GM23248 (cell line): ENCODE results near the gene KDM5B.

Experiments used
- EZH2 ChIP-seq: fragments of 200-600 bp; sonication (generic); IDR thresholded peaks from 2 replicates; pipeline ENCODE4 v1.6.1; 2018; ENCODE audit warnings: antibody characterized with exemption, mild to moderate bottlenecking; ENCODE audit not compliant: insufficient read depth, poor library complexity, severe bottlenecking
- EZH2phosphoT487 ChIP-seq: fragments of 200-600 bp; sonication (generic); IDR thresholded peaks from 2 replicates; pipeline ENCODE4 v1.6.1; 2018; ENCODE audit warnings: antibody characterized with exemption, moderate library complexity, mild to moderate bottlenecking, low read depth; ENCODE audit not compliant: insufficient read depth

DNA sequence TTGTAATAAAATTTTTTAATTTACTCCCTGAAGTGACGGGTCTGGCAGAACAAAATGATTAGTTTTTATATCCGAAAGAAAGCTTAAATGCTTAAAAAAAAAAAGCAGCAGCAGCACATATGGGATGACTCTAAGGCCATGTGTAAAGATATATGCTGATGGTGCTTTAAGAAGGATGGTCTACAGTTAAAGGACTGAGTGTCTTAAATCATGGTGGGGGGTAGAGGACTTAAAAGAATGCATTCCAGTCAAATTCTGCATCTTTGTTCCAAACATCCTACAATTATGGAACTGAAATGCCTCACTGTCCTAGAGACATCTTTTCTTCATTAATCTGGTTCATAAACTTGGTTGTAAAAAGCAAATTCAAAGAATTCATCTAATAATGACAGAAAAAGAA lies 7.0 kb downstream of the KDM5B start:
- TF ChIP-seq EZH2 (no peak), EZH2phosphoT487 (no peak)
